Stimulated activated CD4-positive, alpha-beta T cell treated with anti-CD3 and anti-CD28 coated beads, TNF-alpha, amount 100 ng/mL, for 24 hours (primary cell): Measurements from ENCODE around the gene CASK.
A peak's percentile ranks its signal among the peaks of the same experiment; 100 is the strongest.

Experiments
- DNase-seq, 3 experiments: peaks; one replicate each; pipeline ENCODE4 v3.0.0-alpha.2; 2020; ENCODE audit warnings: low read depth in 3 of 3

CASK gene

GRCh38 chrX:41561045-41561444, 362.3 kb downstream of the CASK start:
- peak in 1 of 3 experiments; percentile 3 for DNase-seq

GRCh38 chrX:41559235-41560052, 363.9 kb downstream of the CASK start:
- DNase-seq, result no peak

- no peak for DNase-seq
Measured at GRCh38 chrX:41558531-41558930, 364.8 kb downstream of the CASK start.

GRCh38 chrX:41556958-41557357, 366.4 kb downstream of the CASK start:
- no peak for DNase-seq

- DNase-seq, result no peak
Measured at GRCh38 chrX:41553688-41554087, 369.7 kb downstream of the CASK start.

- DNase-seq, result no peak
Measured at GRCh38 chrX:41548411-41548810, 374.9 kb downstream of the CASK start.

- DNase-seq, result no peak
Measured at GRCh38 chrX:41543668-41544067, 379.7 kb downstream of the CASK start.

GRCh38 chrX:41543025-41543424, 380.3 kb downstream of the CASK start:
- no peak for DNase-seq

- DNase-seq, result no peak
Measured at GRCh38 chrX:41542536-41542935, 380.8 kb downstream of the CASK start.

GRCh38 chrX:41542135-41542534, 381.2 kb downstream of the CASK start:
- DNase-seq, result no peak

- no peak for DNase-seq
Measured at GRCh38 chrX:41541386-41541785, 382.0 kb downstream of the CASK start.

GRCh38 chrX:41538707-41539106, 384.6 kb downstream of the CASK start:
- no peak for DNase-seq

GRCh38 chrX:41530085-41530484, 393.3 kb downstream of the CASK start:
- no peak for DNase-seq

- no peak for DNase-seq
Measured at GRCh38 chrX:41529221-41529620, 394.1 kb downstream of the CASK start.

GRCh38 chrX:41528784-41529183, 394.6 kb downstream of the CASK start:
- DNase-seq, result no peak

- no peak for DNase-seq
Measured at GRCh38 chrX:41526925-41527324, 396.4 kb downstream of the CASK start.

GRCh38 chrX:41526271-41526670, 397.1 kb downstream of the CASK start:
- no peak for DNase-seq

GRCh38 chrX:41522671-41523070, 400.7 kb downstream of the CASK start:
- DNase-seq, result no peak

GRCh38 chrX:41522081-41522480, 401.3 kb downstream of the CASK start:
- DNase-seq, result no peak

GRCh38 chrX:41519468-41519867, 403.9 kb downstream of the CASK start:
- no peak for DNase-seq

GRCh38 chrX:41518841-41519220, 404.5 kb downstream of the CASK start:
- no peak for DNase-seq

GRCh38 chrX:41518127-41518840, 405.1 kb downstream of the CASK start:
- DNase-seq, result peak in 1 of 3 experiments; percentile 26
